CD4-positive, alpha-beta T cell (primary cell): ENCODE data around the gene GPX2. TPM values are rescaled to one million over a fixed set of nuclear protein-coding genes. Genes with fewer than 3 reads are reported as not detected.

Experiments
- ATAC-seq: fragments of 200-7000 bp; cut with Tn5 transposase; one replicate; pipeline ENCODE4 v1.10.0; 2022; ENCODE audit warnings: mild to moderate bottlenecking; ENCODE audit not compliant: poor library complexity
- CTCF ChIA-PET: fragments of 350-600 bp; sonication (Branson Sonifier 250); formaldehyde crosslinking; loops from one replicate; lab custom pipeline; 2021; ENCODE audit warnings: antibody characterized with exemption, inconsistent platforms; lab: Charles Lee
- POLR2A ChIA-PET: fragments of 350-600 bp; sonication (Branson Sonifier 250); formaldehyde crosslinking; loops from one replicate; lab custom pipeline; 2021; ENCODE audit warnings: antibody characterized with exemption, inconsistent platforms; lab: Charles Lee
- DNase-seq, 14 experiments: peaks; one replicate each; pipeline ENCODE4 v3.0.0-alpha.2; 2013 to 2020; ENCODE audit warnings: mixed read lengths in 2 of 14
- H3K27ac ChIP-seq, 2 donors: one replicate each; pipeline versions ENCODE4 v1.5.1 to v1.7.0; 2013; ENCODE audit warnings: low read length in 2 of 2, low read depth in 1 of 2, mild to moderate bottlenecking in 1 of 2
- H3K27me3 ChIP-seq, 2 experiments: 1 replicate in 1 of 2; 2 replicates in 1 of 2; pipeline versions ENCODE4 v1.6.1 to v1.7.0; 2013; ENCODE audit warnings: low read length in 2 of 2, control low read depth in 1 of 2, mild to moderate bottlenecking in 1 of 2, moderate library complexity in 1 of 2; ENCODE audit not compliant: insufficient read depth in 2 of 2, control insufficient read depth in 1 of 2
- H3K36me3 ChIP-seq: one replicate; pipeline ENCODE4 v1.6.1; 2013; ENCODE audit warnings: low read length, control low read depth; ENCODE audit not compliant: insufficient read depth
- H3K4me1 ChIP-seq: one replicate; pipeline ENCODE4 v1.6.1; 2013; ENCODE audit warnings: low read length, control low read depth; ENCODE audit not compliant: insufficient read depth
- H3K4me3 ChIP-seq: one replicate; pipeline ENCODE4 v1.5.1; 2013; ENCODE audit warnings: mild to moderate bottlenecking, low read length, moderate library complexity
- H3K9me3 ChIP-seq, 2 experiments: 1 replicate in 1 of 2; 2 replicates in 1 of 2; pipeline versions ENCODE4 v1.6.1 to v1.7.0; 2013; ENCODE audit warnings: low read length in 2 of 2, mild to moderate bottlenecking in 2 of 2, control low read depth in 1 of 2, moderate library complexity in 1 of 2; ENCODE audit not compliant: control insufficient read depth in 1 of 2, insufficient read depth in 1 of 2
- H3K27ac Mint-ChIP-seq: one replicate; pipeline ENCODE4 v1.8.0; 2020; ENCODE audit warnings: mixed read lengths
- H3K27me3 Mint-ChIP-seq: one replicate; pipeline ENCODE4 v1.8.0; 2021; ENCODE audit warnings: mixed read lengths
- H3K36me3 Mint-ChIP-seq: one replicate; pipeline ENCODE4 v1.8.0; 2021; ENCODE audit warnings: low read depth, mixed read lengths
- H3K4me1 Mint-ChIP-seq: one replicate; pipeline ENCODE4 v1.8.0; 2021; ENCODE audit warnings: low read depth, mixed read lengths
- H3K4me3 Mint-ChIP-seq: one replicate; pipeline ENCODE4 v1.8.0; 2020; ENCODE audit warnings: mild to moderate bottlenecking, mixed read lengths
- H3K9me3 Mint-ChIP-seq: one replicate; pipeline ENCODE4 v1.8.0; 2020; ENCODE audit warnings: mixed read lengths
- intact Hi-C, 2 experiments: fragments of 100-400 bp; cut with DNase I in 1 of 2; cut with micrococcal nuclease in 1 of 2; formaldehyde crosslinking; loops; one replicate each; pipeline versions ENCODE4 v1.15.1 to v1.9.0; 2023 to 2025; cut with DNase I, micrococcal nuclease
- total RNA-seq, 174 experiments: library from RNA in 2 of 174; stranded (reverse) in 2 of 174; gene quantifications; one replicate each; pipeline ENCODE4 v1.2.3 and lab custom pipeline; 2021 to 2026
- TF ChIP-seq, protein P1 (sequence below): fragments of 200-600 bp; IDR thresholded peaks from one replicate; pipeline ENCODE4 v1.8.0; 2022; ENCODE audit warnings: antibody characterized with exemption, mild to moderate bottlenecking

The GPX2 gene
- total RNA-seq, 2 experiments from 2014 or later = not detected

GRCh38 chr14:64971943-64972791 is 29.6 kb upstream of the GPX2 start, which contains the start of gene RAB15:
Gene RAB15, minus strand, starts transcription at chr14:64972336. Its CDS starts 260 bp downstream, at chr14:64972076.
- TF ChIP-seq, protein P1, sequence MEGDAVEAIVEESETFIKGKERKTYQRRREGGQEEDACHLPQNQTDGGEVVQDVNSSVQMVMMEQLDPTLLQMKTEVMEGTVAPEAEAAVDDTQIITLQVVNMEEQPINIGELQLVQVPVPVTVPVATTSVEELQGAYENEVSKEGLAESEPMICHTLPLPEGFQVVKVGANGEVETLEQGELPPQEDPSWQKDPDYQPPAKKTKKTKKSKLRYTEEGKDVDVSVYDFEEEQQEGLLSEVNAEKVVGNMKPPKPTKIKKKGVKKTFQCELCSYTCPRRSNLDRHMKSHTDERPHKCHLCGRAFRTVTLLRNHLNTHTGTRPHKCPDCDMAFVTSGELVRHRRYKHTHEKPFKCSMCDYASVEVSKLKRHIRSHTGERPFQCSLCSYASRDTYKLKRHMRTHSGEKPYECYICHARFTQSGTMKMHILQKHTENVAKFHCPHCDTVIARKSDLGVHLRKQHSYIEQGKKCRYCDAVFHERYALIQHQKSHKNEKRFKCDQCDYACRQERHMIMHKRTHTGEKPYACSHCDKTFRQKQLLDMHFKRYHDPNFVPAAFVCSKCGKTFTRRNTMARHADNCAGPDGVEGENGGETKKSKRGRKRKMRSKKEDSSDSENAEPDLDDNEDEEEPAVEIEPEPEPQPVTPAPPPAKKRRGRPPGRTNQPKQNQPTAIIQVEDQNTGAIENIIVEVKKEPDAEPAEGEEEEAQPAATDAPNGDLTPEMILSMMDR = no peak
- Histone ChIP-seq H3K9me3 (no peaks in the 10 kb centered on the region), H3K4me3 (peak within 1 kb of the TSS; percentile 69), H3K36me3 (no peaks in the 10 kb centered on the region), H3K27ac (no peak within 1 kb of the TSS), H3K27me3 (no peaks in the 10 kb centered on the region), H3K4me1 (peaks cover 19% of the 10 kb centered on the region)
- Mint-ChIP-seq H3K36me3 (no peaks in the 10 kb centered on the region), H3K27me3 (no peaks in the 10 kb centered on the region), H3K4me1 (peaks cover 28% of the 10 kb centered on the region), H3K27ac (peak within 1 kb of the TSS; percentile 61), H3K4me3 (peak within 1 kb of the TSS; percentile 90), H3K9me3 (no peaks in the 10 kb centered on the region)
- DNase-seq (peak in 13 of 14 experiments; percentile 8 to 72 (median 43)), ATAC-seq (peak; percentile 68)
- intact Hi-C loops = no loop called here
- ChIA-PET POLR2A (interaction anchor here (0.7 to 3.1 kb wide), 3 partner anchors 15 to 799 kb away, joined by 3 to 17 read pairs (median 4); partner anchors contain the start of genes CHURC1 and FNTB), CTCF (no interaction called here)

- no peaks in the 10 kb centered on the region for H3K9me3 ChIP-seq
- H3K4me1 ChIP-seq = peaks cover 19% of the 10 kb centered on the region
- H3K4me1 Mint-ChIP-seq = peaks cover 28% of the 10 kb centered on the region
- intact Hi-C loops = no loop called here
- DNase-seq (no peak), ATAC-seq (no peak)
- H3K27ac ChIP-seq = no peak overlapping the region
- no peaks in the 10 kb centered on the region for H3K36me3 ChIP-seq
- TF ChIP-seq, protein P1 = no peak
- peak overlapping the region; percentile 16 for H3K27ac Mint-ChIP-seq
- no peaks in the 10 kb centered on the region for H3K36me3 Mint-ChIP-seq
- peak overlapping the region; percentile 62 for H3K4me3 ChIP-seq
- no peaks in the 10 kb centered on the region for H3K27me3 ChIP-seq
- H3K4me3 Mint-ChIP-seq = peak overlapping the region; percentile 86
- no peaks in the 10 kb centered on the region for H3K9me3 Mint-ChIP-seq
- no peaks in the 10 kb centered on the region for H3K27me3 Mint-ChIP-seq
- ChIA-PET POLR2A (interaction anchor here (1.1 to 3.1 kb wide), 4 partner anchors 10 to 57 kb away, joined by 3 to 17 read pairs (median 4); partner anchors contain the start of genes CHURC1 and FNTB), CTCF (no interaction called here)
These were observed 29.0 kb upstream of the GPX2 start for GRCh38 chr14:64971491-64971942.

DNA sequence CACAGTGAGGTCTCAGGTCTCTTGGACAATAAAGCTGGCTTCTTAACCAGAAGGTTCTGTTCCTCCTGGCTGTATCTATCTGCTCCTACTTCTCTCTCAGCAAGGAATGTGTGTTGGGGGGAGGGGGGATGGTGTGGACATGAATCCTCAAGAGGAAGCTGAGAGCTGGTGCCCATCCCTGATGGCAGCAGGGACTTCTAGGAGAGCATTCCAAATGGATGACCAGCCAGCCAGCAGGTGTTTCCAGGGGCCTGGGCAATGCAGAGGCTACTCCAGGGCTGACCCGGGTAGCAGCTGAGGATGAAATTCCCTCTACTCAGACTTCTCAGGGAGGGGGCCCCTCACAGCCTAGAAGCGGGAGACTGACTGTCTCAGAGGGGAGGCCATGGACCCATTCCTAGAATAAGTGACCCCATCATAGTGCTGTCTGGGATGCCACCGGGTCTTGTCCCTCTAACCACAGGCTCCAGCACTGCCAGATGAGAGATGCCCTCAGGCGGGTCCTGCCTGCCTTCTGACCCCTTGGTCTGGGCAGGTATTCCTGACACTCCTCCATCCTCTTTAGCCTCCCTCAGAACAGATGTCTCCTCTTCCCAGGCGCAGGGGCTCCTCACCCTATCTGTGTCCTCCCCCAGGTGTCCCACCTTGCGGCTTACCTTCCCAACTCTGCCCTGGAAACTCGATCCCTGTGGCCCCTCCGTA is 28.4 kb upstream of the GPX2 start:
- intact Hi-C loops = no loop called here
- Histone ChIP-seq H3K27ac (no peak overlapping the region), H3K4me3 (peak overlapping the region; percentile 62), H3K36me3 (no peaks in the 10 kb centered on the region), H3K27me3 (no peaks in the 10 kb centered on the region), H3K9me3 (no peaks in the 10 kb centered on the region), H3K4me1 (peaks cover 19% of the 10 kb centered on the region)
- DNase-seq = no peak
- Mint-ChIP-seq H3K4me3 (peak overlapping the region; percentile 86), H3K4me1 (peaks cover 28% of the 10 kb centered on the region), H3K27me3 (no peaks in the 10 kb centered on the region), H3K36me3 (no peaks in the 10 kb centered on the region), H3K27ac (peak overlapping the region; percentile 16), H3K9me3 (no peaks in the 10 kb centered on the region)
- ChIA-PET CTCF (no interaction called here), POLR2A (interaction anchor here (1.1 to 3.1 kb wide), 7 partner anchors 9 to 56 kb away, joined by 3 to 17 read pairs (median 4); partner anchors contain the start of genes CHURC1, FNTB and GPX2)
- ATAC-seq = no peak
- TF ChIP-seq, protein P1 = no peak
